Hepatocyte (in vitro differentiated cells): Measurements from ENCODE around the gene FHOD3. TPM values are rescaled to one million over a fixed set of nuclear protein-coding genes. Genes with fewer than 3 reads are reported as not detected.

Experiments used
- DNase-seq: peaks from one replicate; pipeline ENCODE4 v3.0.0-alpha.2; 2016; ENCODE audit warnings: low spot score
- H2AFZ ChIP-seq: fragments of 200-600 bp; sonication (generic); 2 replicates; pipeline ENCODE4 v1.6.0; 2016; ENCODE audit warnings: antibody characterized with exemption, mild to moderate bottlenecking
- H3K27ac ChIP-seq: fragments of 200-600 bp; sonication (generic); 2 replicates; pipeline ENCODE4 v1.5.1; 2016; ENCODE audit warnings: mild to moderate bottlenecking
- H3K27me3 ChIP-seq: fragments of 200-600 bp; sonication (generic); 2 replicates; pipeline ENCODE4 v1.6.1; 2016
- H3K36me3 ChIP-seq: fragments of 200-600 bp; sonication (generic); replicated peaks from 2 replicates; pipeline ENCODE4 v1.5.1; 2016; ENCODE audit warnings: low read depth; ENCODE audit not compliant: insufficient read depth
- H3K4me1 ChIP-seq: fragments of 200-600 bp; sonication (generic); 2 replicates; pipeline ENCODE4 v1.5.1; 2016; ENCODE audit warnings: mild to moderate bottlenecking, moderate library complexity; ENCODE audit not compliant: insufficient read depth
- H3K4me2 ChIP-seq: fragments of 200-600 bp; sonication (generic); 2 replicates; pipeline ENCODE4 v1.6.0; 2016
- H3K4me3 ChIP-seq: fragments of 200-600 bp; sonication (generic); 2 replicates; pipeline ENCODE4 v1.5.1; 2016; ENCODE audit warnings: mild to moderate bottlenecking
- H3K79me2 ChIP-seq: fragments of 200-600 bp; sonication (generic); 2 replicates; pipeline ENCODE4 v1.6.0; 2017; ENCODE audit warnings: mild to moderate bottlenecking
- H3K9me2 ChIP-seq: fragments of 200-600 bp; sonication (generic); replicated peaks from 2 replicates; pipeline ENCODE4 v1.6.0; 2017; ENCODE audit warnings: mild to moderate bottlenecking; ENCODE audit not compliant: insufficient read depth
- H3K9me3 ChIP-seq: fragments of 200-600 bp; sonication (generic); 2 replicates; pipeline ENCODE4 v1.5.1; 2016; ENCODE audit warnings: low read depth, mild to moderate bottlenecking
- H4K20me1 ChIP-seq: fragments of 200-600 bp; sonication (generic); 2 replicates; pipeline ENCODE4 v1.6.0; 2016; ENCODE audit warnings: mild to moderate bottlenecking; ENCODE audit not compliant: insufficient read depth, poor library complexity, severe bottlenecking
- CTCF ChIP-seq: fragments of 200-600 bp; sonication (generic); IDR thresholded peaks from 2 replicates; pipeline ENCODE4 v1.5.1; 2016; ENCODE audit warnings: antibody characterized with exemption, mild to moderate bottlenecking; ENCODE audit not compliant: poor library complexity
- EZH2 ChIP-seq: fragments of 200-600 bp; sonication (generic); IDR thresholded peaks from 2 replicates; pipeline ENCODE4 v1.6.1; 2016; ENCODE audit warnings: antibody characterized with exemption, mild to moderate bottlenecking, borderline replicate concordance
- EZH2phosphoT487 ChIP-seq: fragments of 200-600 bp; sonication (generic); IDR thresholded peaks from one replicate; pipeline ENCODE4 v1.6.1; 2018; ENCODE audit warnings: antibody characterized with exemption, mild to moderate bottlenecking, low read depth, moderate library complexity; ENCODE audit not compliant: unreplicated experiment, severe bottlenecking
- WGBS: methylation state at CpG from one replicate; pipeline ENCODE4 v1.1.6; 2016; ENCODE audit warnings: low lambda C conversion rate; ENCODE audit errors: missing lambda C conversion rate; 5-methylcytosine and 5-hydroxymethylcytosine counted together
- polyA plus RNA-seq: library from polyadenylated mRNA; unstranded; fragments of >200 nt; fragmentation: Nextera tagmentation; extraction: Ambion mirVana; gene quantifications from 2 replicates; pipeline ENCODE4 v1.2.1, GENCODE V29; 2016
- total RNA-seq: library from RNA; depleted of rRNA; stranded (reverse); fragments of >200 nt; gene quantifications from 2 replicates; pipeline ENCODE4 v1.2.3, GENCODE V29; 2014

The FHOD3 gene
- total and polyA plus RNA-seq, 2 experiments from 2014 or later: 1.7 to 2.7 TPM

- no peak for DNase-seq
Observed at GRCh38 chr18:36543991-36544725, 246.6 kb downstream of the FHOD3 start.

GRCh38 chr18:36545821-36546427, 248.4 kb downstream of the FHOD3 start:
- Histone ChIP-seq H3K27me3 (no peaks in the 10 kb centered on the region), H3K4me1 (no peaks in the 10 kb centered on the region), H2AFZ (no peak overlapping the region), H3K9me2 (no peaks in the 10 kb centered on the region), H3K79me2 (no peaks in the 10 kb centered on the region), H3K4me2 (peak overlapping the region; percentile 37), H3K9me3 (no peaks in the 10 kb centered on the region), H3K4me3 (no peak overlapping the region), H3K36me3 (no peaks in the 10 kb centered on the region), H4K20me1 (no peaks in the 10 kb centered on the region), H3K27ac (no peak overlapping the region)
- DNase-seq: no peak
- TF ChIP-seq CTCF (no peak), EZH2phosphoT487 (no peak), EZH2 (no peak)
- WGBS: 74% methylated on average over 6 of the region's 6 CpGs

More at GRCh38 chr18:36543991-36544725, 246.6 kb downstream of the FHOD3 start:
- Histone ChIP-seq H4K20me1 (no peaks in the 10 kb centered on the region), H3K4me1 (no peaks in the 10 kb centered on the region), H3K27me3 (no peaks in the 10 kb centered on the region), H3K9me2 (no peaks in the 10 kb centered on the region), H3K9me3 (no peaks in the 10 kb centered on the region), H3K4me3 (no peak overlapping the region), H2AFZ (no peak overlapping the region), H3K36me3 (no peaks in the 10 kb centered on the region), H3K27ac (peak overlapping the region; percentile 25), H3K79me2 (no peaks in the 10 kb centered on the region), H3K4me2 (no peak overlapping the region)
- 79% methylated on average over 15 of the region's 15 CpGs for WGBS
- TF ChIP-seq CTCF (no peak), EZH2phosphoT487 (no peak)

GRCh38 chr18:36546876-36547275, 249.4 kb downstream of the FHOD3 start:
- no peaks in the 10 kb centered on the region for H3K36me3 ChIP-seq
- WGBS: 94% methylated on average over 8 of the region's 8 CpGs

More at GRCh38 chr18:36546876-36547275, 249.4 kb downstream of the FHOD3 start:
- H3K27me3 ChIP-seq: no peaks in the 10 kb centered on the region
- no peaks in the 10 kb centered on the region for H3K4me1 ChIP-seq
- no peaks in the 10 kb centered on the region for H3K9me2 ChIP-seq
- H3K79me2 ChIP-seq: no peaks in the 10 kb centered on the region
- H3K4me2 ChIP-seq: no peak overlapping the region
- H3K4me3 ChIP-seq: no peak overlapping the region
- H2AFZ ChIP-seq: no peak overlapping the region
- H4K20me1 ChIP-seq: no peaks in the 10 kb centered on the region
- no peak overlapping the region for H3K27ac ChIP-seq
- no peaks in the 10 kb centered on the region for H3K9me3 ChIP-seq
- DNase-seq: no peak
- no peak for TF ChIP-seq EZH2phosphoT487
- no peak for TF ChIP-seq EZH2
- no peak for TF ChIP-seq CTCF
